Endothelial cell of umbilical vein (primary cell): ENCODE measurements around the gene RPS8. TPM values are rescaled to one million over a fixed set of nuclear protein-coding genes. Genes with fewer than 3 reads are reported as not detected.

Experiments
- BruUV-seq: library from RNA; stranded (reverse); fragments of 400-500 nt; replicated peaks from 2 replicates; lab custom pipeline; 2021; lab: Mats Ljungman, UMichigan
- CTCF ChIA-PET: fragments of 300-600, 350-600 bp; sonication (Branson Sonifier 250); formaldehyde crosslinking; loops from one replicate; lab custom pipeline; 2021; ENCODE audit warnings: antibody characterized with exemption, inconsistent platforms; lab: Charles Lee
- POLR2A ChIA-PET: fragments of 300-600, 350-600 bp; sonication (Branson Sonifier 250); formaldehyde crosslinking; loops from one replicate; lab custom pipeline; 2021; ENCODE audit warnings: antibody characterized with exemption, inconsistent platforms; lab: Charles Lee
- DNase-seq: peaks from one replicate; pipeline ENCODE4 v3.0.0-alpha.2; 2011; ENCODE audit warnings: low read depth, low spot score
- FAIRE-seq: peaks from 2 replicates; lab custom pipeline; 2011; peaks lifted over from hg19 to GRCh38; lab: Jason Lieb, UNC
- H2AFZ ChIP-seq: 2 replicates; pipeline ENCODE4 v1.6.0; 2012; ENCODE audit warnings: low read depth, low read length, control low read depth, inconsistent platforms
- H3K27ac ChIP-seq: 2 replicates; pipeline ENCODE4 v1.5.1; 2011; ENCODE audit warnings: low read depth, mild to moderate bottlenecking, control low read depth, low read length, moderate library complexity; ENCODE audit not compliant: insufficient read depth
- H3K27me3 ChIP-seq, 2 experiments: 2 replicates each; pipeline versions ENCODE4 v1.6.0 to v1.6.1; 2011; ENCODE audit warnings: low read length in 2 of 2, mixed read lengths in 1 of 2; ENCODE audit not compliant: control insufficient read depth in 2 of 2, insufficient read depth in 2 of 2
- H3K36me3 ChIP-seq, 2 experiments: 2 replicates in 1 of 2; 3 replicates in 1 of 2; pipeline ENCODE4 v1.5.1; 2011; ENCODE audit warnings: low read length in 2 of 2, mild to moderate bottlenecking in 1 of 2, moderate library complexity in 1 of 2; ENCODE audit not compliant: control insufficient read depth in 2 of 2, insufficient read depth in 2 of 2; ENCODE audit errors: extremely low read depth in 1 of 2
- H3K4me1 ChIP-seq: 3 replicates; pipeline ENCODE4 v1.5.1; 2011; ENCODE audit warnings: mild to moderate bottlenecking, low read length; ENCODE audit not compliant: control insufficient read depth, insufficient read depth; ENCODE audit errors: extremely low read depth
- H3K4me2 ChIP-seq: 2 replicates; pipeline ENCODE4 v1.6.1; 2011; ENCODE audit warnings: low read length, control low read depth, mixed read lengths; ENCODE audit not compliant: insufficient read depth
- H3K4me3 ChIP-seq, 3 experiments: fragments of 200-600 bp in 1 of 3; sonication (generic), shearing (Covaris generic) in 1 of 3; replicated peaks in 1 of 3; 2 replicates each; pipeline ENCODE4 v1.5.1; 2011 to 2016; ENCODE audit warnings: control low read depth in 3 of 3, low read length in 3 of 3, mild to moderate bottlenecking in 2 of 3, inconsistent platforms in 1 of 3, low read depth in 1 of 3, moderate library complexity in 1 of 3; ENCODE audit not compliant: insufficient read depth in 1 of 3
- H3K79me2 ChIP-seq: 2 replicates; pipeline ENCODE4 v1.6.0; 2012; ENCODE audit warnings: low read length, inconsistent platforms; ENCODE audit not compliant: control insufficient read depth, insufficient read depth
- H3K9ac ChIP-seq: replicated peaks from 2 replicates; pipeline ENCODE3; 2011; ENCODE audit warnings: low read length, control low read depth; ENCODE audit not compliant: insufficient read depth; ENCODE audit errors: extremely low read depth
- H3K9me1 ChIP-seq: replicated peaks from 3 replicates; pipeline ENCODE4 v1.6.0; 2011; ENCODE audit warnings: mild to moderate bottlenecking, low read length; ENCODE audit not compliant: control insufficient read depth, insufficient read depth; ENCODE audit errors: extremely low read depth
- H3K9me3 ChIP-seq: replicated peaks from 2 replicates; pipeline ENCODE4 v1.5.1; 2012; ENCODE audit warnings: low read length, inconsistent platforms; ENCODE audit not compliant: control insufficient read depth, insufficient read depth
- H4K20me1 ChIP-seq: replicated peaks from 2 replicates; pipeline ENCODE3; 2011; ENCODE audit warnings: mild to moderate bottlenecking, low read length; ENCODE audit not compliant: control insufficient read depth, insufficient read depth; ENCODE audit errors: extremely low read depth
- EZH2 ChIP-seq: IDR thresholded peaks from 2 replicates; pipeline ENCODE4 v1.6.1; 2012; ENCODE audit warnings: borderline replicate concordance, low read depth, mild to moderate bottlenecking, moderate library complexity, low read length, inconsistent platforms; ENCODE audit not compliant: severe bottlenecking
- FOS ChIP-seq: IDR thresholded peaks from 2 replicates; pipeline ENCODE4 v1.6.1; 2011; ENCODE audit warnings: mild to moderate bottlenecking, low read length, moderate library complexity, borderline replicate concordance; ENCODE audit not compliant: insufficient read depth
- GATA2 ChIP-seq: IDR thresholded peaks from 2 replicates; pipeline ENCODE4 v1.7.0; 2011; ENCODE audit warnings: low read depth, mild to moderate bottlenecking, moderate library complexity, mixed read lengths, low read length; ENCODE audit not compliant: insufficient read length, insufficient read depth
- JUN ChIP-seq: IDR thresholded peaks from 2 replicates; pipeline ENCODE4 v1.6.1; 2011; ENCODE audit warnings: borderline replicate concordance, low read depth; ENCODE audit not compliant: insufficient read length, insufficient read depth
- MAX ChIP-seq: IDR thresholded peaks from 2 replicates; pipeline ENCODE4 v1.6.1; 2011; ENCODE audit not compliant: insufficient read depth, insufficient read length
- MYC ChIP-seq: IDR thresholded peaks from one replicate; pipeline ENCODE4 v1.6.1; 2011; ENCODE audit warnings: mild to moderate bottlenecking, low read depth, low read length
- POLR2A ChIP-seq: IDR thresholded peaks from 2 replicates; pipeline ENCODE4 v1.6.1; 2012; ENCODE audit warnings: low read depth, mild to moderate bottlenecking, control low read depth, low read length
- POLR2AphosphoS5 ChIP-seq: IDR thresholded peaks from 2 replicates; pipeline ENCODE4 v1.6.1; 2012; ENCODE audit warnings: low read depth, mild to moderate bottlenecking, control low read depth, low read length, moderate library complexity; ENCODE audit not compliant: insufficient read depth
- dilution Hi-C: fragments of 300-500 bp; cut with MboI; formaldehyde crosslinking; loops from one replicate; pipeline ENCODE4 v1.15.0; 2019; ENCODE audit warnings: low sequenced_read_pairs; ENCODE audit not compliant: extremely low pct_ligation_motif_present
- intact Hi-C: fragments of 100-400 bp; cut with micrococcal nuclease; formaldehyde crosslinking; loops from one replicate; pipeline ENCODE4 v1.10.0; 2022
- polyA plus RNA-seq, 4 experiments: library from polyadenylated mRNA; depleted of rRNA in 3 of 4; stranded (reverse) in 3 of 4; unstranded in 1 of 4; fragments of >200 nt; gene quantifications; 2 replicates each; pipeline versions ENCODE4 v1.2.1 to v1.2.3, GENCODE V29; 2011 to 2012; ENCODE audit warnings: missing spikeins in 1 of 4
- total RNA-seq: library from RNA; stranded (reverse); gene quantifications from 2 replicates; pipeline ENCODE4 v1.2.3, GENCODE V29; 2021
- TF ChIP-seq, protein P1 (sequence below), 2 donors: IDR thresholded peaks; 1 replicate in 1 of 2; 2 replicates in 1 of 2; pipeline ENCODE4 v1.5.1; 2011; ENCODE audit warnings: low read length in 2 of 2, mild to moderate bottlenecking in 2 of 2, moderate library complexity in 2 of 2, control low read depth in 1 of 2, inconsistent platforms in 1 of 2, low read depth in 1 of 2; ENCODE audit not compliant: insufficient read depth in 1 of 2; ENCODE audit errors: extremely low read depth in 1 of 2

The RPS8 gene
- total and polyA plus RNA-seq, 2 donors (not counting 3 experiments of a cell fraction or from before 2014, with no cell fraction given) = 1,842 to 2,306 TPM

DNA sequence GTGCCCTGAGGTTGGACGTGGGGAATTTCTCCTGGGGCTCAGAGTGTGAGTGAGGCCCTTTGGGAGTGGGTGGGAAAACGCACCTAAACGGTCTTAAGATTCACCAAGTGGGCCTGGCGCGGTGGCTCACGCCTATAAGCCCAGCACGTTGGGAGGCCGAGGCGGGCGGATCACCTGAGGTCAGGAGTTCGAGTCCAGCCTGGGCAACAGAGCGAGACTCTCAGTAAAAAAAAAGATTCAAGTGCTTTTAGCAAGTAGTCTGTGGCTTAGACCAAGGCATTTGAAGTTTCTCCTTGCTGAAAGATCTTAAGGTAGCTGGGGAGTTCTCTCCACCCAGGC, 1.4 kb downstream of the RPS8 start:
- Histone ChIP-seq H3K4me2 (peak overlapping the region; percentile 75), H4K20me1 (no peaks in the 10 kb centered on the region), H3K9ac (peak overlapping the region; percentile 96), H3K9me1 (no peaks in the 10 kb centered on the region), H3K9me3 (no peaks in the 10 kb centered on the region), H2AFZ (no peak overlapping the region), H3K79me2 (peaks cover 40% of the 10 kb centered on the region), H3K27me3 (no peaks in the 10 kb centered on the region), H3K4me1 (peaks cover 16% of the 10 kb centered on the region), H3K4me3 (peak overlapping the region; percentile 42 to 93 (median 88)), H3K27ac (no peak overlapping the region), H3K36me3 (peaks cover 17 to 22% of the 10 kb centered on the region in 2 experiments)
- TF ChIP-seq POLR2AphosphoS5 = peak; percentile 14
- no peak for TF ChIP-seq MAX
- FAIRE-seq = no peak
- CTCF ChIA-PET = interaction anchor here (2.1 kb wide), 1 partner anchor 24 kb away, joined by 8 read pairs; the partner anchor contains the start of gene PLK3
- POLR2A ChIA-PET = interaction anchor here (0.6 to 2.9 kb wide), 5 partner anchors 10 to 961 kb away, joined by 3 to 15 read pairs (median 4); partner anchors contain the start of gene PLK3
- BruUV-seq = no TSS peak
- dilution Hi-C loops = no loop called here
- no peak for DNase-seq
- intact Hi-C loops = no loop called here

DNA sequence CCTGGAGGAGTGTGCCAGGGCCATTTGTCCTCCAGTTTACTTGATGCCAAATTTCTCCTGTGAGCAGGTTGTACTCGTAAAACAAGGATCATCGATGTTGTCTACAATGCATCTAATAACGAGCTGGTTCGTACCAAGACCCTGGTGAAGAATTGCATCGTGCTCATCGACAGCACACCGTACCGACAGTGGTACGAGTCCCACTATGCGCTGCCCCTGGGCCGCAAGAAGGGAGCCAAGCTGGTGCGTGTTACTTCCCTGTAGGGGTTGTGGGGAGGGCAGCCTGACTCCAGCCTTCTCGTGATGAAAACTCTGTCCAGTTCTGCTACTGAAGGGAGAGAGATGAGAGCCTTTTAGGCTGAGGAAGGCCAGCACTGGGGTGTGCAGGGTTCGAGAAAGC, 2.2 kb downstream of the RPS8 start:
- Histone ChIP-seq H3K36me3 (peaks cover 17 to 22% of the 10 kb centered on the region in 2 experiments), H2AFZ (no peak overlapping the region), H3K4me1 (peaks cover 16% of the 10 kb centered on the region), H4K20me1 (no peaks in the 10 kb centered on the region), H3K4me2 (peak overlapping the region; percentile 75), H3K79me2 (peaks cover 40% of the 10 kb centered on the region), H3K27me3 (no peaks in the 10 kb centered on the region), H3K9me1 (no peaks in the 10 kb centered on the region), H3K4me3 (peak overlapping the region in 2 of 3 experiments; percentile 42 to 93), H3K27ac (no peak overlapping the region), H3K9me3 (no peaks in the 10 kb centered on the region), H3K9ac (no peak overlapping the region)
- POLR2A ChIA-PET = no interaction called here
- TF ChIP-seq, protein P1, sequence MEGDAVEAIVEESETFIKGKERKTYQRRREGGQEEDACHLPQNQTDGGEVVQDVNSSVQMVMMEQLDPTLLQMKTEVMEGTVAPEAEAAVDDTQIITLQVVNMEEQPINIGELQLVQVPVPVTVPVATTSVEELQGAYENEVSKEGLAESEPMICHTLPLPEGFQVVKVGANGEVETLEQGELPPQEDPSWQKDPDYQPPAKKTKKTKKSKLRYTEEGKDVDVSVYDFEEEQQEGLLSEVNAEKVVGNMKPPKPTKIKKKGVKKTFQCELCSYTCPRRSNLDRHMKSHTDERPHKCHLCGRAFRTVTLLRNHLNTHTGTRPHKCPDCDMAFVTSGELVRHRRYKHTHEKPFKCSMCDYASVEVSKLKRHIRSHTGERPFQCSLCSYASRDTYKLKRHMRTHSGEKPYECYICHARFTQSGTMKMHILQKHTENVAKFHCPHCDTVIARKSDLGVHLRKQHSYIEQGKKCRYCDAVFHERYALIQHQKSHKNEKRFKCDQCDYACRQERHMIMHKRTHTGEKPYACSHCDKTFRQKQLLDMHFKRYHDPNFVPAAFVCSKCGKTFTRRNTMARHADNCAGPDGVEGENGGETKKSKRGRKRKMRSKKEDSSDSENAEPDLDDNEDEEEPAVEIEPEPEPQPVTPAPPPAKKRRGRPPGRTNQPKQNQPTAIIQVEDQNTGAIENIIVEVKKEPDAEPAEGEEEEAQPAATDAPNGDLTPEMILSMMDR (IDR thresholded peaks at IDR 0.05; ENCODE audit: extremely low read depth in 1 of 2, insufficient read depth in 1 of 2, low read depth in 1 of 2, low read length in 2 of 2) = no peak
- TF ChIP-seq POLR2AphosphoS5 = no peak
- TF ChIP-seq MYC = no peak
- TF ChIP-seq FOS = no peak
- TF ChIP-seq JUN = no peak
- no peak for TF ChIP-seq MAX
- no peak for TF ChIP-seq EZH2
- no peak for TF ChIP-seq GATA2
- no peak for TF ChIP-seq POLR2A
- DNase-seq (no peak), FAIRE-seq (no peak)
- CTCF ChIA-PET = interaction anchor here (0.7 to 1.1 kb wide), 2 partner anchors 11 to 47 kb away, joined by 3 read pairs; partner anchors contain the start of genes BEST4 and RNU5D-1
- BruUV-seq = no TSS peak
- dilution Hi-C loops (no loop called here), intact Hi-C loops (no loop called here)
